Islet of Langerhans (tissue), 1 donor: ENCODE data around the gene CYBRD1.

Source experiments
- FAIRE-seq: peaks from one replicate; lab custom pipeline; 2011; peaks lifted over from hg19 to GRCh38; lab: Jason Lieb, UNC

Gene CYBRD1

GRCh38 chr2:171557363-171557762 is 35.1 kb downstream of the CYBRD1 start:
- FAIRE-seq, result no peak

GRCh38 chr2:171563301-171563700 is 41.0 kb downstream of the CYBRD1 start:
- FAIRE-seq, result no peak

DNA sequence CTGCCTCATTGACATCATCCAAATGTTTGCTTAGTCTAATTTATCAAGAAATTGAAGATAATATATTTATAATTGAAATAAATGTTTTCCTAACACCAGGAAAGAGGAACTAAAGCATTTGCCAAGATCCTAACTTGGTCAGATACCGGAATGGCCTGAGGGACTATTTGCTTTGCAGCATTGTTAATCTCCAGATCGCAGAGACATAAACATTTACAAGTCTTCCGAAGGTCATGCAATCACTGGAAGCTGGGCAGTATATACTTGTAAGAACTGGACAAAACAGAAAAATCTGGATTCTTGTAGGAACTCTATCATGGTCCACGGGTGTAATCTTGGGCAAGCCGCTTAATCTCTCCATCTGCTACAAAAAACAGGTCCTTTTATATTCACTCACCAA is 42.2 kb downstream of the CYBRD1 start:
- FAIRE-seq, result no peak

DNA sequence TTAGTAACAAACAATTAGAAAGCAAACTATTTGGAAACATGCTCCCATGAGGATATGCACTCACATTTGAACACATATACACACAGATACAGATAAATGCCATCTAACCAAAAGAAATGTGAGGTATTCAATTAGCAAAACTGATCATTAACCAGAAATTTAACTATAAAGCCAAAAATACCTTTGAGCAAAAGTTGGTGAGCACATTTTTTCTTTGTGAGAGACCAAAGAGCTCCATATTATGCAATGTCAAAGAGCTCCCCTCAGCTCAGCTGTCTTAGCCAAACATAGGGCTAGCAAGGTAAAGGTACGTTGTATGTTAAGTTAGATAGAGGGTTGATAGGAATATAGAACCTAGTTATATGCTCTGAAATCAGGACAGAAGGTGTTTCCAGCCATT is 43.8 kb downstream of the CYBRD1 start:
- FAIRE-seq, result no peak

- FAIRE-seq, result no peak
These were observed 44.5 kb downstream of the CYBRD1 start for GRCh38 chr2:171566753-171567152.

- FAIRE-seq, result no peak
These were observed 45.8 kb downstream of the CYBRD1 start for GRCh38 chr2:171568089-171568488.

DNA sequence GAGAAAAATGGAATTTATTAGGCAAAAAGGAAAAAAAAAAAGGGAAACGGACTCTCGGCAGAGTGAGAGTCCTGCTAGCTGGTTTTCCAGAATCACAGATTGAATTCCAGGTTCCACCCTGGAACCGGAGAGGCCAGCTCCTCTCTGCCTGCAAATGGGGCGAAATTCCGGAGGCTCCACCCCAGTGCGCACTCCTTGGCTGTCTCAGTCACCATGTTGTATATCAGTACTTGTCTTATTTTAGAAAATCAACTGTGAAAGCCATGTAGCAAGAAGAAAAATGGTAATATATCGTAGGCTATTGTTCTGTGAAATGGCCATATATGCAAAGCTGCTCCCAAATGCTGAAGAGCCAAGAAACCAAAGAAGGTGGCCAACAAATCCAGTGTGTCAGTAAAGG is 49.4 kb downstream of the CYBRD1 start:
- FAIRE-seq, result no peak

GRCh38 chr2:171574149-171574795 is 52.0 kb downstream of the CYBRD1 start:
- no peak for FAIRE-seq

DNA sequence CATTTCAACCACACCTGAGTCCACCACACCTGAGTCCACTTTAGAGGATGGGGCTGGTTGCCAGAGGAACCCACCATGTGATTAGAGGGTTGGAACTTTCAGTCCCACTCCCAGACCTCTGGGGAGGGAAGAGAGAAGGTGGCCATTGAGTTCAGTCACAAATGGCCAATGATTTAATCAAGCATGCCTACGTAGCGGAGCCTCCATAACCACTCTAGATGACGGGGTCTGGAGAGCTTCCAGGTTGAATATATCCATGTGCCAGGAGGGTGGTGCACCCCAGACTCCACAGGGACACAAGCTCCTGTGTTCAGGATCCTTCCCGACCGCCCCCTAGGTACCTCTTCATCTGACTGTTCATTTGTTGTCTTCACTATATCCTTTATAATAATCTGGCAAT is 53.3 kb downstream of the CYBRD1 start:
- no peak for FAIRE-seq

DNA sequence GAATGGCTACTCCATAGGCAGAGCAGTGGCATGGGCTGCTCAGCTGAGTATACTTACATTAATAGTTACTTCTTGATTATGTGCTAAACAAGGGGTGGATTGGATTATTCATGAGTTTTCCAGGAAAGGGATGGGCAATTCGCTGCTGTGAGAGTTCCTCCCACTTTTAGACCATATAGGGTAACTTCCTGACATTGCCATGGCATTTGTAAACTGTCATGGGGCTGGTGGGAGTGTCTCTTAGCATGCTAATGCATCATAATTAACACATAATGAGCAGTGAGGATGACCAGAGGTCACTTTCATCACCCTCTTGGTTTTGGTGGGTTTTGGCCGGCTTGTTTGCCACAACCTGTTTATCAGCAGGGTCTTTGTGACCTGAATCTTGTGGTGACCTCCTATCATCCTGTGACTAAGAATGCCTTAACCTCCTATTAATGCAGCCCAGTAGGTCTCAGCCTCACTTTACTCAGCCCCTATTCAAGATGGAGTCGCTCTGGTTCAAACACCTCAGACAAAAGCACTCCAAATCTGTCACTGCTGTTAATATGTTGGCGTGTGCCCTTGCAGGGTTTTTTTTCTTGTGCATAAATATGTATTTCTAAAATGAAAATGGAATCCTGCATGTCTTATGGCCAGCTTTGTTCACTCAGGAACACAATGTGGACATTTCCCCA is 56.0 kb downstream of the CYBRD1 start:
- FAIRE-seq, result no peak

- FAIRE-seq, result no peak
These were observed 57.2 kb downstream of the CYBRD1 start for GRCh38 chr2:171579481-171579880.

GRCh38 chr2:171583566-171583965 is 61.3 kb downstream of the CYBRD1 start:
- FAIRE-seq, result no peak

- FAIRE-seq, result no peak
These were observed 61.7 kb downstream of the CYBRD1 start for GRCh38 chr2:171584001-171584400.

DNA sequence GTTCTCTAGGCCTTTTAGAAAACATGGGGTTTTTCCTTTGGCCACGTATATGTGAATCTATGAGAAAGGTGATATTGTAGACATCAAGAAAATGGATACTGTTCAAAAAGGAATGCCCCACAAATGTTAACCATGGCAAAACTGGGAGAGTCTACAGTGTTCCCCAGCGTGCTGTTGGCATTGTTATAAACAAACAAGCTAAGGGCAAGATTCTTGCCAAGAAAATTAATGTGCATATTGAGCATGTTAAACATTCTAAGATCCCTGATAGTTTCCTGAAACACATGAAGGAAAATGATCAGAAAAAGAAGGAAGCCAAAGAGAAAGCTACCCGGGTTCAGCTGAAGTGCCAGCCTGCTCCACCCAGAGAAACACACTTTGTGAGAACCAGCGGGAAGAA is 64.9 kb downstream of the CYBRD1 start:
- no peak for FAIRE-seq

DNA sequence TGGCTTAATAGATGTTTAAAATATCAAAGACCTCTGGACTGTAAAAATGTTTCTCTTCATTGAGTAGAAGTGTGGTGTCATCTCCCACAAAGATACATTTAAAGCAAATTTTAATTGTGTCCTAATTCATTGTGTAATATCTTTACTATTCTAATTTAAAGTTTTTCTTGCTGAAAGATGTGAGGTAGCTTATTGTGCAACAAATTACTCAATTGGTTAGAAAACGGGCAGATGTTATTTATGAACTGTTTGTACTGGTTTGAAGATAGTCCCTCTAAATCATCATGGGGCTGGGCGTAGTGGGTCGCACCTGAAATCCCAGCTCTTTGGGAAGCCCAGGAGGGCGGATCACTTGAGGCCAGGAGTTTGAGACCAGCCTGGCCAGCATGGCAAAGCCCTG is 65.3 kb downstream of the CYBRD1 start:
- no peak for FAIRE-seq

DNA sequence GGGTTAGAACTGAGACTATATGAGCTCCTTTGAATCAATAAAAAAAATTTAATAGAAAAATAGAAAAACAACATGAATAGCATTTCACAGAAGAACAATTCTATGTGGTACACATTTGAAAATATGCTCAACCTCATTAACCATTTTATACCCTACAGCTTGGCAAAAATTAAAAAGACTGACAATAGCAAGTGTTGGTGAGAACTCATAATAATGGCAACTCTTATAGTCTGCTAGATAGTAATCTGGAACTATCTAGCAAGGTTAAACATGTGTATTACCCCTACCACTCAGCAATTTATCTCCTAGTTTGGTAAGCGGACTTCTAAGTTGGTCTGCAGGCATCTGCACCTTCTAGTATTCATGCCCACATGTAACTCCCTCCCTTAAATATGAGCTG is 67.8 kb downstream of the CYBRD1 start:
- no peak for FAIRE-seq

- no peak for FAIRE-seq
These were observed 69.8 kb downstream of the CYBRD1 start for GRCh38 chr2:171592036-171592555.

GRCh38 chr2:171595456-171595855 is 73.2 kb downstream of the CYBRD1 start:
- FAIRE-seq, result no peak

DNA sequence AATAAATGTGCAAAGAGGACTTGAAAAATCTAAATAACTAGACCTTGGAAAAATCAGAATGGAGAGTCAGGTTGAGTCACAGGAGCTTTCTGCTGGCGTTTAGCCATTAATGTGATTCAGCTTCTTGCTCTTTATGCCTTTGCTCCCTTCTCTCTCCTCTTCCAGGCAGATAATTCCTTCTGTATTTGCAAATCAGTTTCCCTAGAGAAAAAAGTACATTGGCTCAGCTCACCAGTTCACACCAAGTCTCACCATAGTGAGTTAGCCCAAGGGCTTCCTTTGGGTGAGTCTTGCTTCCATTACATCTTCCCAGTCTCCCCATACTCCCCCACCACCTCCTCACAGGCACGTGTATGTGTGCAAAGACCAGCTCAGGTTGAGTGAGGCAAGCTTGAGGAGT is 73.6 kb downstream of the CYBRD1 start:
- FAIRE-seq, result no peak

GRCh38 chr2:171598713-171599319 is 76.5 kb downstream of the CYBRD1 start:
- FAIRE-seq, result peak; percentile 70

- FAIRE-seq, result no peak
These were observed 77.9 kb downstream of the CYBRD1 start for GRCh38 chr2:171600126-171600525.

- no peak for FAIRE-seq
These were observed 80.1 kb downstream of the CYBRD1 start for GRCh38 chr2:171602352-171602751.
